UCSD-AML1 (cell line): ENCODE results near the gene SENP8.
"Not testable (repeated sequence)": the region's sequence is repeated elsewhere in the genome, so short reads cannot be mapped to it uniquely, and the experiment has no call there.

Experiments used
- DNase-seq: peaks from one replicate; lab custom pipeline; 2025; ENCODE audit not compliant: unreplicated experiment; lab: John Stamatoyannopoulos, UW

Gene SENP8

GRCh38 chr15:72154316-72154715 is 36.1 kb downstream of the SENP8 start:
- DNase-seq: no peak

GRCh38 chr15:72155003-72155621 is 36.9 kb downstream of the SENP8 start:
- DNase-seq: no peak

- peak; percentile 76 for DNase-seq
These were observed 37.7 kb downstream of the SENP8 start for GRCh38 chr15:72155635-72156616.

- DNase-seq: no peak
These were observed 38.7 kb downstream of the SENP8 start for GRCh38 chr15:72156928-72157327.

GRCh38 chr15:72160696-72161245 is 42.6 kb downstream of the SENP8 start:
- DNase-seq: no peak

- DNase-seq: no peak
These were observed 43.3 kb downstream of the SENP8 start for GRCh38 chr15:72161361-72162132.

GRCh38 chr15:72162569-72162968 is 44.4 kb downstream of the SENP8 start:
- no peak for DNase-seq

- no peak for DNase-seq
These were observed 45.5 kb downstream of the SENP8 start for GRCh38 chr15:72163719-72164118.

GRCh38 chr15:72166716-72167417 is 48.7 kb downstream of the SENP8 start:
- no peak for DNase-seq

- no peak for DNase-seq
These were observed 49.2 kb downstream of the SENP8 start for GRCh38 chr15:72167445-72167844.

- peak; percentile 28 for DNase-seq
These were observed 50.1 kb downstream of the SENP8 start for GRCh38 chr15:72168131-72168807.

- no peak for DNase-seq
These were observed 50.6 kb downstream of the SENP8 start for GRCh38 chr15:72168808-72169190.

GRCh38 chr15:72169236-72169920 is 51.2 kb downstream of the SENP8 start:
- DNase-seq: no peak

GRCh38 chr15:72169921-72170611 is 51.9 kb downstream of the SENP8 start:
- DNase-seq: no peak

- DNase-seq: no peak
These were observed 52.5 kb downstream of the SENP8 start for GRCh38 chr15:72170691-72171090.

- DNase-seq: not testable (repeated sequence)
These were observed 53.8 kb downstream of the SENP8 start for GRCh38 chr15:72171978-72172377.

GRCh38 chr15:72172796-72173195 is 54.6 kb downstream of the SENP8 start:
- DNase-seq: no peak

GRCh38 chr15:72173401-72173800 is 55.2 kb downstream of the SENP8 start:
- no peak for DNase-seq
